ENCODE data around the gene NFKB2.
A peak's percentile ranks its signal among the peaks of the same experiment; 100 is the strongest.

The NFKB2 gene

DNA sequence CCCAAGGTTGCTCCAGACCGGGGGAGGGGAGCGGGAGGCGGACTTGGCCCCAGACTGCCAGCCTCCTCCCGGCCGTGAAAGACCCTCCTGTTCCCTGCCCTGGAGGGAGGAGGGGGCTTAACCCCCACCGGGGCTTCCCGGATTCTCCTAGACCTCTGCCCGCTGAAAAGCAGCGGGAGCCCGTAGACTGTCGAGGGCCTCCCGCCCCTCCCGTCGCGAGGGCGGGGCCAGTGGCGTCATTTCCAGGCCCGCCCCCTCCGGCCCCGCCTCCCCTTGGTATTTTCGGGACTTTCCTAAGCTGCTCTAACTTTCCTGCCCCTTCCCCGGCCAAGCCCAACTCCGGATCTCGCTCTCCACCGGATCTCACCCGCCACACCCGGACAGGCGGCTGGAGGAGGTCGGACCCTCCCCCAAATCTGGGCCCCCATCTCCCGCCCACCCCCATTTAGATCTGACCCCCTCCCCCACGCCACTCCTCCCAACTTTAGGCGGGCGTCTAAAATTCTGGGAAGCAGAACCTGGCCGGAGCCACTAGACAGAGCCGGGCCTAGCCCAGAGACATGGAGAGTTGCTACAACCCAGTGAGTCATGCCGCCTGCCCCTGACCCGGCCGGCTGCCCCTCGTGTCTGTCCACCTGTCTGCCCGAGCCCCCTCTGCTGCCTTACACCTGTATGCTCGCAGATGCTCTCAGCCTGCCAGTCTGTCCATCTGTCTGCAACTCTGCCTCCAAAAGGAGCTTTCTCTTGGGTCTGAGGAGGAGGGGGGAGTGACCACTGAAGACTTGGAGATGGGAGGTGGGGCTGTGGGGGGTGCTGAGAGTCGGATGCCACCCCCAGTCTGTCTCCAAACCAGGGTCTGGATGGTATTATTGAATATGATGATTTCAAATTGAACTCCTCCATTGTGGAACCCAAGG, at the start of gene NFKB2:
Gene NFKB2, plus strand, starts transcription at position 306 of the 917 bp plus-strand sequence. Its CDS starts 255 bp downstream, at position 561.
- Mint-ChIP-seq H3K4me1 (ENCODE audit: low read depth) (peaks cover 46% of the 10 kb centered on the region), H3K36me3 (ENCODE audit: low read depth) (peaks cover 43% of the 10 kb centered on the region), H3K27me3 (ENCODE audit: low read depth) (no peaks in the 10 kb centered on the region), H3K4me3 (peak within 1 kb of the TSS; percentile 90), H3K9me3 (no peaks in the 10 kb centered on the region), H3K27ac (peak within 1 kb of the TSS; percentile 97)

- Mint-ChIP-seq H3K4me1 (ENCODE audit: low read depth) (peaks cover 3% of the 10 kb centered on the region), H3K4me3 (no peak overlapping the region), H3K9me3 (no peaks in the 10 kb centered on the region), H3K27me3 (ENCODE audit: low read depth) (no peaks in the 10 kb centered on the region), H3K27ac (no peak overlapping the region), H3K36me3 (ENCODE audit: low read depth) (peaks cover 23% of the 10 kb centered on the region)
Measured at GRCh38 chr10:102347236-102347828, 48.2 kb upstream of the NFKB2 start.

GRCh38 chr10:102352066-102352715, 43.3 kb upstream of the NFKB2 start:
- Mint-ChIP-seq H3K9me3 (no peaks in the 10 kb centered on the region), H3K27me3 (ENCODE audit: low read depth) (no peaks in the 10 kb centered on the region), H3K36me3 (ENCODE audit: low read depth) (peaks cover 26% of the 10 kb centered on the region), H3K4me1 (ENCODE audit: low read depth) (peaks cover 3% of the 10 kb centered on the region), H3K4me3 (no peak overlapping the region), H3K27ac (no peak overlapping the region)

DNA sequence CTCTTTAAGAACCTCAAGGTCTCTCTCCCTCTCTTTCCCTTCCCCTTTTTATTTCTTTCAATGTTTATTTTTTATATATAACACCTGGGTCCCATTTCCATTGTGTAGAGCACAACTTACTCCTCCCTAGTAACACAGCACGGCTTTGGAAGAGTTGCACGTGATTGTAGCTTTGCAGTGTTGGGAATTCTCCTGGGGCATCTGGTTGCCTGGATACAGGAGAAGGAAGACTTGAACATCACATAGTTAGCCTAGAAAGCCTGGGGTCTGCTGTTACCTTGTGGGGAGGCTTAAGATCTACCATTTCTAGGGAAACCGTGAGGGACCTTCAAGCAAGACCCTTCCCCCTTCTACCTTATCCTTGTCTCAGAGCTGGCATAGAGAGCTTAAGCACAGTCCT, 41.1 kb upstream of the NFKB2 start:
- Mint-ChIP-seq H3K36me3 (ENCODE audit: low read depth) (peaks cover 30% of the 10 kb centered on the region), H3K27me3 (ENCODE audit: low read depth) (no peaks in the 10 kb centered on the region), H3K9me3 (no peaks in the 10 kb centered on the region), H3K4me1 (ENCODE audit: low read depth) (peaks cover 11% of the 10 kb centered on the region), H3K27ac (no peak overlapping the region), H3K4me3 (no peak overlapping the region)

DNA sequence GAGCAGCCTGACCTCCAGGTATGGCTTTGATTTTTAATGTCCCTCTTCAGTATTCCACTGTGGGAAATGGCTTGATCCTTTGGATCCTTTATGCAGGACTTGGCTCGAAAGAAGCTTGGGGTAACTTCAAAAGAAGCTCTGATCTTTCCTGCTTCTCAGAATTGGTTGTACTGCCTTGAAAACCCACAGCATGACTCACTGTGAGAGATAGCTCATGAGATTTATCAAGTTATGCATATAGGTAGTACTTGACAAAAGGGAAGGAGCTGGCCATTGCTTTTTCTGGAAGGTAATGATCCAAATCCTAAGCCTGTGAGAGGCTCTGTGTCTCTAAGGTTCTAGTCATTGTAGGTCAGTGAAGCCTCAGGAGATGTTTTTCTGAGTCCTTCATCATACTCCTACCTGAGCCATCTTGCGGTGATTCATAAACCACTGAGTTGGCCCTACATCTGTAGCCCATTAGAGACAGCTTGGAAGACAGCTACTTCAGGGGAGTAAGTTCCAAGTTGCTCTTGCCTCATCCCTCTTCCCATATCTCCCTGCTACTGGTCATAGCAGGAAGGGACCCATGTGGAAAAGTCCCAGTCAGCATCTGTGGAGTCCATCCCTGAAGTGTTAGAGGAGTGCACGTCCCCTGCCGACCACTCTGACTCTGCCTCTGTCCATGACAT, 36.7 kb upstream of the NFKB2 start:
- Mint-ChIP-seq H3K4me1 (ENCODE audit: low read depth) (peaks cover 14% of the 10 kb centered on the region), H3K27ac (no peak overlapping the region), H3K4me3 (no peak overlapping the region), H3K36me3 (ENCODE audit: low read depth) (peaks cover 45% of the 10 kb centered on the region), H3K9me3 (no peaks in the 10 kb centered on the region), H3K27me3 (ENCODE audit: low read depth) (no peaks in the 10 kb centered on the region)

GRCh38 chr10:102367441-102367840, 28.1 kb upstream of the NFKB2 start:
- Mint-ChIP-seq H3K27ac (no peak overlapping the region), H3K36me3 (ENCODE audit: low read depth) (peaks cover 74% of the 10 kb centered on the region), H3K4me1 (ENCODE audit: low read depth) (no peaks in the 10 kb centered on the region), H3K4me3 (no peak overlapping the region), H3K27me3 (ENCODE audit: low read depth) (no peaks in the 10 kb centered on the region), H3K9me3 (no peaks in the 10 kb centered on the region)

GRCh38 chr10:102368077-102368476, 27.4 kb upstream of the NFKB2 start:
- no peaks in the 10 kb centered on the region for H3K27me3 Mint-ChIP-seq (ENCODE audit: low read depth)
- H3K9me3 Mint-ChIP-seq, result no peaks in the 10 kb centered on the region
- H3K36me3 Mint-ChIP-seq (ENCODE audit: low read depth), result peaks cover 74% of the 10 kb centered on the region
- H3K27ac Mint-ChIP-seq, result no peak overlapping the region
- no peak overlapping the region for H3K4me3 Mint-ChIP-seq
- H3K4me1 Mint-ChIP-seq (ENCODE audit: low read depth), result no peaks in the 10 kb centered on the region

GRCh38 chr10:102371295-102371694, 24.2 kb upstream of the NFKB2 start:
- Mint-ChIP-seq H3K27me3 (ENCODE audit: low read depth) (no peaks in the 10 kb centered on the region), H3K4me1 (ENCODE audit: low read depth) (no peaks in the 10 kb centered on the region), H3K36me3 (ENCODE audit: low read depth) (peaks cover 70% of the 10 kb centered on the region), H3K4me3 (no peak overlapping the region), H3K9me3 (no peaks in the 10 kb centered on the region), H3K27ac (no peak overlapping the region)

GRCh38 chr10:102375250-102375649, 20.3 kb upstream of the NFKB2 start:
- no peaks in the 10 kb centered on the region for H3K27me3 Mint-ChIP-seq (ENCODE audit: low read depth)

GRCh38 chr10:102375867-102376266, 19.6 kb upstream of the NFKB2 start:
- H3K27ac Mint-ChIP-seq, result no peak overlapping the region
- no peak overlapping the region for H3K4me3 Mint-ChIP-seq
- no peaks in the 10 kb centered on the region for H3K27me3 Mint-ChIP-seq (ENCODE audit: low read depth)
- H3K36me3 Mint-ChIP-seq (ENCODE audit: low read depth), result peaks cover 47% of the 10 kb centered on the region
- H3K4me1 Mint-ChIP-seq (ENCODE audit: low read depth), result no peaks in the 10 kb centered on the region
- H3K9me3 Mint-ChIP-seq, result no peaks in the 10 kb centered on the region

More at GRCh38 chr10:102375250-102375649, 20.3 kb upstream of the NFKB2 start:
- H3K4me3 Mint-ChIP-seq, result no peak overlapping the region
- H3K36me3 Mint-ChIP-seq (ENCODE audit: low read depth), result peaks cover 52% of the 10 kb centered on the region
- no peaks in the 10 kb centered on the region for H3K9me3 Mint-ChIP-seq
- H3K4me1 Mint-ChIP-seq (ENCODE audit: low read depth), result no peaks in the 10 kb centered on the region
- H3K27ac Mint-ChIP-seq, result no peak overlapping the region

DNA sequence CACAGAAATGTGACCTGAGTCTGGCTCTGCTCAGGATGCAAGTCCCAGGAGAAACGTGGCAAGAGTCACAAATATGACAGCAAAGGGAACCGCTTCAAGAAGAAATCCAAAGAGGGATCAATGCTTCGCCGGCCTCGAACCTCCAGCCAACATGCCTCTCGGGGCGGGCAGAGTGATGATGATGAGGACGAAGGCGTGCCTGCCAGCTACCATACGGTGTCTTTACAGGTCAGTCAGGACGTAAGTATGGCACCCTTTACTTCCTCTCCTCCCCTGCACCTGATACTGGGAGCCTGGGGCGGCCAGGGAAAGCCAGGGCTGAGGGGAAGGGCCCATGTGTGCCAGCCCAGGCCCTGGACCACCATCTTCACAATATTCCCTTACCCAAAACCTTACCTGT, 18.6 kb upstream of the NFKB2 start:
- Mint-ChIP-seq H3K27ac (no peak overlapping the region), H3K9me3 (no peaks in the 10 kb centered on the region), H3K4me3 (no peak overlapping the region), H3K36me3 (ENCODE audit: low read depth) (peaks cover 42% of the 10 kb centered on the region), H3K27me3 (ENCODE audit: low read depth) (no peaks in the 10 kb centered on the region), H3K4me1 (ENCODE audit: low read depth) (no peaks in the 10 kb centered on the region)

DNA sequence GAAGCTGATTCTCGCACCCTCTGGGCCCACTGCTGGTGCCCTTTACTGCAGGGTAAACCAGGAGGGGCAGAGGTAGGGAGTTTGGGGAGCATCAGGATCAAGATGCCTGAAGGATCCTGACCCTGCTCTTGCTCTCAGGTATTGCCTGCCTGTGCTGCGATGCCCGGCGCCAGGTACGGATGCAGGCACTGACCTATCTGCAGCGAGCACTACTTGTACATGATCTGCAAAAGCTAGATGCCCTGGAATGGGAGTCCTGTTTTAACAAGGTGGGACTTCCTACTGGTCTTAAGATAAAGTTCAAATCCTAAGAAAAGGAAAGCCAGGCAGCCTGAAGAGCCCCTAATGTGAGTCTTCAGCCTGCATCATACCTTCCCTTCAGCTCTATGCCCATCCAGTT, 16.1 kb upstream of the NFKB2 start:
- Mint-ChIP-seq H3K4me1 (ENCODE audit: low read depth) (peaks cover 6% of the 10 kb centered on the region), H3K4me3 (no peak overlapping the region), H3K27me3 (ENCODE audit: low read depth) (no peaks in the 10 kb centered on the region), H3K27ac (no peak overlapping the region), H3K9me3 (no peaks in the 10 kb centered on the region), H3K36me3 (ENCODE audit: low read depth) (peaks cover 31% of the 10 kb centered on the region)

GRCh38 chr10:102381983-102382382, 13.5 kb upstream of the NFKB2 start:
- Mint-ChIP-seq H3K4me3 (no peak overlapping the region), H3K27me3 (ENCODE audit: low read depth) (no peaks in the 10 kb centered on the region), H3K36me3 (ENCODE audit: low read depth) (peaks cover 21% of the 10 kb centered on the region), H3K27ac (no peak overlapping the region), H3K4me1 (ENCODE audit: low read depth) (peaks cover 12% of the 10 kb centered on the region), H3K9me3 (no peaks in the 10 kb centered on the region)

GRCh38 chr10:102382871-102383270, 12.6 kb upstream of the NFKB2 start:
- peaks cover 12% of the 10 kb centered on the region for H3K4me1 Mint-ChIP-seq (ENCODE audit: low read depth)
- H3K4me3 Mint-ChIP-seq, result no peak overlapping the region
- no peaks in the 10 kb centered on the region for H3K9me3 Mint-ChIP-seq
- H3K27ac Mint-ChIP-seq, result no peak overlapping the region
- peaks cover 21% of the 10 kb centered on the region for H3K36me3 Mint-ChIP-seq (ENCODE audit: low read depth)
- H3K27me3 Mint-ChIP-seq (ENCODE audit: low read depth), result no peaks in the 10 kb centered on the region

All from T-helper 1 cell treated with Interleukin-12 subunit alpha and Interleukin-12 subunit beta and Interleukin-4 antibody, amounts not matched to agents 30 μg/mL and 1 μg/mL, for 36 hours (primary cell).